ENCODE measurements around the gene TRRAP. TPM values are rescaled to one million over a fixed set of nuclear protein-coding genes. Genes with fewer than 3 reads are reported as not detected.

TRRAP gene
- total RNA-seq, 1 donor from 2014 or later = 66.9 TPM

DNA sequence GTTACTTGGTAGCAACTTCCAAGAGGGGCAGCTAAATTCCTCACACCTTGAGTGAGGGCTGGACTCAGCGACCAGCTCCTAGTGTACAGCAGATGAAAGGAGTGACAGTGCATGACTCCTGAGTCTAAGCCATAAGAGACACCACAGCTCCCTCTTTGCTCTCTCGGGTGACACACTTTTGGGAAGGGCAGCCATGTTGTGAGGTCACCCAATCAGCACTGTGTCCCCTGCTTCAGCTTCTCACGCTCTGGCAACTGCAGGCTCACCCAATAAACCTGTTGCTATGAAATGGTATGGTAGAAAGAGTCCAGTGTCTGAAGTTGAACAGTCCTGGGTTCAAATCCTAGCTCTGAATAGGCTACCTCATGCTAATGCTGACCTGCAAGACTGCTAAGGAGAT, 29.4 kb upstream of the TRRAP start:
- no peak for DNase-seq (ENCODE audit: low read depth, low spot score)
- H3K9me3 Mint-ChIP-seq = no peaks in the 10 kb centered on the region
- no peak overlapping the region for H3K27ac Mint-ChIP-seq (ENCODE audit: unreplicated experiment)
- H3K4me1 Mint-ChIP-seq = peaks cover 17% of the 10 kb centered on the region
- peaks cover 2% of the 10 kb centered on the region for H3K27me3 Mint-ChIP-seq (ENCODE audit: low read depth)
- no peaks in the 10 kb centered on the region for H3K36me3 Mint-ChIP-seq (ENCODE audit: low read depth)
- H3K4me3 Mint-ChIP-seq = no peak overlapping the region
- TF ChIP-seq, protein P1, sequence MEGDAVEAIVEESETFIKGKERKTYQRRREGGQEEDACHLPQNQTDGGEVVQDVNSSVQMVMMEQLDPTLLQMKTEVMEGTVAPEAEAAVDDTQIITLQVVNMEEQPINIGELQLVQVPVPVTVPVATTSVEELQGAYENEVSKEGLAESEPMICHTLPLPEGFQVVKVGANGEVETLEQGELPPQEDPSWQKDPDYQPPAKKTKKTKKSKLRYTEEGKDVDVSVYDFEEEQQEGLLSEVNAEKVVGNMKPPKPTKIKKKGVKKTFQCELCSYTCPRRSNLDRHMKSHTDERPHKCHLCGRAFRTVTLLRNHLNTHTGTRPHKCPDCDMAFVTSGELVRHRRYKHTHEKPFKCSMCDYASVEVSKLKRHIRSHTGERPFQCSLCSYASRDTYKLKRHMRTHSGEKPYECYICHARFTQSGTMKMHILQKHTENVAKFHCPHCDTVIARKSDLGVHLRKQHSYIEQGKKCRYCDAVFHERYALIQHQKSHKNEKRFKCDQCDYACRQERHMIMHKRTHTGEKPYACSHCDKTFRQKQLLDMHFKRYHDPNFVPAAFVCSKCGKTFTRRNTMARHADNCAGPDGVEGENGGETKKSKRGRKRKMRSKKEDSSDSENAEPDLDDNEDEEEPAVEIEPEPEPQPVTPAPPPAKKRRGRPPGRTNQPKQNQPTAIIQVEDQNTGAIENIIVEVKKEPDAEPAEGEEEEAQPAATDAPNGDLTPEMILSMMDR (conservative IDR thresholded peaks at IDR 0.05) = no peak

DNA sequence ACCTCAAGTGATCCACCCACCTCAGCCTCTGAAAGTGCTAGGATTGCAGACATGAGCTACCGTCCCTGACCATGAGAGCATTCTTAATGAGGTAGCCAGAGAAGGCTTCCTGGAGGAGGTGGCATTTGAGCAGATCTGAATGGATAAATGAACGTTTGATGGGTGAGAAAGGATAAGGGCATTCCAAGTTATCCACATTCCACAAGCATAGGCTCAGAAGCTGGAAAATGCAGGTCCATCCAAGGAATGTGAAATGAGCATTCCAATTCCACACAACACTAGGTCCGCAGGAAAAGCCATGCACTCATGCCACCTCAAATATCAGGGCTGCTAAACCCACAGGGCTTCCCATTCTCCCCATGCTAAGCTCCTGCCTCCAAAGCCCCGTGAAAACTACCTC, 25.5 kb upstream of the TRRAP start:
- peaks cover 6% of the 10 kb centered on the region for H3K4me1 Mint-ChIP-seq
- H3K27me3 Mint-ChIP-seq (ENCODE audit: low read depth) = peaks cover 6% of the 10 kb centered on the region
- H3K4me3 Mint-ChIP-seq = no peak overlapping the region
- DNase-seq (ENCODE audit: low read depth, low spot score) = no peak
- H3K27ac Mint-ChIP-seq (ENCODE audit: unreplicated experiment) = no peak overlapping the region
- TF ChIP-seq, protein P1 (conservative IDR thresholded peaks at IDR 0.05) = no peak
- H3K36me3 Mint-ChIP-seq (ENCODE audit: low read depth) = no peaks in the 10 kb centered on the region
- H3K9me3 Mint-ChIP-seq = no peaks in the 10 kb centered on the region

DNA sequence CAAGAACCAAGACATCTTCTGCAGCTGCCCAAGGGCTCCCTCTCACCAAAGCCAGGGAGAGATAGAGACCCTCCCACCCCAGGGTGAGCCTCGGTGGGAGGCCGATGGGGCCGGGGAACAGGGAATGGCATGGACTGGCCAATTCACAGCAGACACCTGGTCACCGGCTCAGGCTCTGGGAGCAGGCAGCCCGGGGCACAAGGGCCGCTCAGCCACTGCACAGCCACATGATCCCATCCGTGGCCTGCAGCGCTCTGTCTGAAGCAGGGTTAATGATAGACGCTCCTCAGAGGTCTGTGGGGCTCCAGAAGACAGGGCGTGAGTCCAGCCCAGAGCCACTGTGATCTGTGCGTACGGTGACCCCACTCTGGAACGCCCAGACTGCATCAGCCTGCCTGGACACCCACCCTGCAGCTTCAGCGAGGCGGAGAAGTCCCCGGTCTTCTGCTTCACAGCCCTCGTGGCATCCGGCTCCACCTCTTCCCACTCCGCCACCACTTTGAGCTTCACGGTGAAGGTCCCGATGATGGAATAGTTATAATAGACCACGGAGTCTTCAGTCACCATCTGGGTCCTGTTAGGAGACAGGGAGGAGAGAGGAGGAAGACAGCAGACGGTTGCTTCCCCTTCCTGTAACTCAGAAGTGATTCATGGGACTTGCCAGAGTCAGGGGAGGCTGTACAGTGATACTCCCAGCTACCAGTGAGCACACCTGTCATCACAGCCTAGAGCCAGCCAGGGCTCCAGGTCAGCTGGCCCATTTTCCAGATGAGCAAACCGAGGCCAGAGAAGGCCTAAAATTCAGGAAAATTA, 22.5 kb upstream of the TRRAP start:
- Mint-ChIP-seq H3K4me1 (peaks cover 6% of the 10 kb centered on the region), H3K27me3 (ENCODE audit: low read depth) (peaks cover 17% of the 10 kb centered on the region), H3K4me3 (no peak overlapping the region), H3K27ac (ENCODE audit: unreplicated experiment) (peak overlapping the region; percentile 62), H3K9me3 (no peaks in the 10 kb centered on the region), H3K36me3 (ENCODE audit: low read depth) (no peaks in the 10 kb centered on the region)
- no peak for DNase-seq (ENCODE audit: low read depth, low spot score)
- TF ChIP-seq, protein P1 (conservative IDR thresholded peaks at IDR 0.05) = no peak

DNA sequence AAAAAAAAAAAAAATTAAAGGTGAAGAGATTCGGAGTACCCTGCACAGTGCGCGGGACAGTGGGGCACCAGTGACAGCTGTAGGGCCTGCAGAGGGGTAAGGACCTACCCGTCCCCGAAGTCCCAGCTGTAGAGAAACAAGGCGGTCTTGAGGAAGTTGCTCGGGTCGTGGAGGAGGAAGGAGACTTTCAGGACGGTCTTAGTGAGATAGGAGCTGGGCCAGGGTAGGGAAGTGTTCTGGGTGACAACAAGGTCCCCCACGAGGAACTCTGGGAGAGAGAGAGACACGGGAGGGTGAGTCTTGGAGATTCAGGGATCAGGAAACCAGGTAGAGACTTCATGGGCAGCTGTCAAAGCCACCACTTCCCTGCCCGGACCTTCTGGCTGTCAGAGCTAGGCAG, 18.3 kb upstream of the TRRAP start:
- Mint-ChIP-seq H3K4me3 (no peak overlapping the region), H3K27ac (ENCODE audit: unreplicated experiment) (peak overlapping the region; percentile 12), H3K27me3 (ENCODE audit: low read depth) (peaks cover 30% of the 10 kb centered on the region), H3K9me3 (no peaks in the 10 kb centered on the region), H3K36me3 (ENCODE audit: low read depth) (no peaks in the 10 kb centered on the region), H3K4me1 (no peaks in the 10 kb centered on the region)
- TF ChIP-seq, protein P1 (conservative IDR thresholded peaks at IDR 0.05) = no peak
- no peak for DNase-seq (ENCODE audit: low read depth, low spot score)

DNA sequence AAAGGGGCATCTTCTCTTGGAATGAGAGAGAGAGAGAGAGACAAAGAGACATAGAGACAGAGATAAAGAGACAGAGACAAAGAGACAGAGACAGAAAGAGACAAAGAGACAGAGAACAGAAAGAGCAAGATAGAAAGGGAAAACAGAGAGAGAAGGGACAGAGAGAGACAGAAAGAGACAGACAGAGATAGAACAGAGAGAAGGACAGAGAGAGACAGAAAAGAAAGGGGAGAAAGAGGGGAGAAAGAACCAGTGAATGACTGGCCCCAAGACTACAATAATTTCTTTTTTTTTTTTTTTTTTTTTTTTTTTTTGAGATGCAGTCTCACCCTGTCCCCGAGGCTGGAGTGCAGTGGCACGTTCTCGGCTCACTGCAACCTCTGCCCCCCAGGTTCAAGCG, 16.1 kb upstream of the TRRAP start:
- Mint-ChIP-seq H3K9me3 (no peaks in the 10 kb centered on the region), H3K4me1 (no peaks in the 10 kb centered on the region), H3K27me3 (ENCODE audit: low read depth) (peaks cover 34% of the 10 kb centered on the region), H3K36me3 (ENCODE audit: low read depth) (no peaks in the 10 kb centered on the region), H3K4me3 (no peak overlapping the region), H3K27ac (ENCODE audit: unreplicated experiment) (no peak overlapping the region)
- no peak for DNase-seq (ENCODE audit: low read depth, low spot score)
- TF ChIP-seq, protein P1 (conservative IDR thresholded peaks at IDR 0.05) = no peak
